GM19099 (cell line): ENCODE data around the gene LGALS9.

Source experiments
- POLR2A ChIP-seq: IDR thresholded peaks from 3 replicates; pipeline ENCODE4 v1.6.1; 2011; ENCODE audit warnings: low read depth; ENCODE audit not compliant: insufficient read length; ENCODE audit errors: extremely low read depth

Gene LGALS9

DNA sequence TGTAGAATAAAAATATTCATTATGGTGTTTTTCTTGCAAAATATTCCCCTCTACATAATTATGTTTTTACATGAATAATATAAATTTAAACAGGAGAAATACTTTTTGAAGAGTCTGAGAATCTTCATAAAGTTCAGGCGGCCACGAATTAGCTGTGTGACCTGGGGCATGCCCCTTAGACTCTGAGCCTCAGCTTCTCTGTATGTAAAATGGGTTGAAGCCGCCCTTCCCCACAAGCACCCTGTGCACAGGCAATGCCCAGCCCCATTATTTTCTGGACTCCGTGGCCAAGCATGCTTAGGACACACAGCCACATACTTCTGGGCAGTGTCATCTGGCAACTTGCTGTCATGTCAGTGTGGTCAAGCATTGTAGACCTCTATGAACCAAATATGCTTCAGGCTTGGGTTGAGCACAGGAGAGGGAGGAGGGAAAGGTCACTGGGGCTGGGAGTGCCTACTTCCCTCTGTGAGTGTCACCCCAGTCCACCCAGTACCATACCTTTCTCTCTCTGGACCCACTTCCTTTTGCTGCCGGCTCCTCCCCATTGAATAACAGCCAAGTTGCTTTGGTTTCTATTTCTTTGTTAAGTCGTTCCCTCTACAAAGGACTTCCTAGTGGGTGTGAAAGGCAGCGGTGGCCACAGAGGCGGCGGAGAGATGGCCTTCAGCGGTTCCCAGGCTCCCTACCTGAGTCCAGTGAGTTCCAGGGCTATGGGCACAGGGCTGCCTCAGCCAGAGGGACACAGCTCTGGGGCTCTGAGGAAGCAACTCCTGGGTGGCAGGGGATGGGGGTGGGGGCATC lies at the start of gene LGALS9:
Gene LGALS9, plus strand, starts transcription at position 582 of the 804 bp plus-strand sequence. Its CDS starts 78 bp downstream, at position 660.
- peak; percentile 57 for TF ChIP-seq POLR2A

DNA sequence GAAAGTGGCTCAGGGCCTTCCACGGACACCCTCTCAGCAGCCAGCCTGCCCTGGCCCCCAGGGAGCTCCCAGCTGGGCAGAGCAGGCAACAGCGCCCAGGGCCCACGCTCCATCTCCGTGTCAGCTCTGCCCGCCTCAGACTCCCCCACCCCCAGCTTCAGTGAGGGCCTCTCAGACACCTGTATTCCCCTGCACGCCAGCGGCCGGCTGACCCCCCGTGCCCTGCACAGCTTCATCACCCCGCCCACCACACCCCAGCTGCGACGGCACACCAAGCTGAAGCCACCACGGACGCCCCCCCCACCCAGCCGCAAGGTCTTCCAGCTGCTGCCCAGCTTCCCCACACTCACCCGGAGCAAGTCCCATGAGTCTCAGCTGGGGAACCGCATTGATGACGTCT lies 48.3 kb upstream of the LGALS9 start:
- no peak for TF ChIP-seq POLR2A

- no peak for TF ChIP-seq POLR2A
Observed at GRCh38 chr17:27585153-27585681, 45.8 kb upstream of the LGALS9 start.

- TF ChIP-seq POLR2A, result no peak
Observed at GRCh38 chr17:27585792-27586191, 45.2 kb upstream of the LGALS9 start.

DNA sequence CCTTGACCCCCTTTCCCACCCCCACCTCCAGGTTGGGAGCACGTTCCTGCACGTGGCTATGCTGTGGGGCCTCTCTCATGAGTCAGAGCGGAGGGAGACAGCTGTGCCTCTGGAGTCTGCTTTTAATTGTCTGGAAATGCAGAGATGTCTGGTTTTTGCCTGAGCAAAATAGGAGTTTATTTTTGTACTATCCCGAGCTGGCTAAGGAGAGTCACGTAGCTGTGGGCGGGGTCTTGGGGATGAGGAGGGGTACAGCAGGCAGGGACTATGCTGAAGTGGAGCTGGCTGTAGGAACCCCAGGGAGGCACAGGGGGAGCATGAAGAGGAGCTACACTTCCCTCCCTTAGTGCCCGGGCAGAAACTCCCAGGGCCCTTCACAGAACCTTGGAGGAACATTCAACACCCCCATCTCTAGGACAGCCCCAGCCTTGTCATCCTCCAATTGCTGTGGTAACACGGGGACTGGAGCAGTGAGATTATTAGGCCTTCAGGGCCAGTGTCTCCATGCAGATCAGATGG lies 44.7 kb upstream of the LGALS9 start:
- no peak for TF ChIP-seq POLR2A

DNA sequence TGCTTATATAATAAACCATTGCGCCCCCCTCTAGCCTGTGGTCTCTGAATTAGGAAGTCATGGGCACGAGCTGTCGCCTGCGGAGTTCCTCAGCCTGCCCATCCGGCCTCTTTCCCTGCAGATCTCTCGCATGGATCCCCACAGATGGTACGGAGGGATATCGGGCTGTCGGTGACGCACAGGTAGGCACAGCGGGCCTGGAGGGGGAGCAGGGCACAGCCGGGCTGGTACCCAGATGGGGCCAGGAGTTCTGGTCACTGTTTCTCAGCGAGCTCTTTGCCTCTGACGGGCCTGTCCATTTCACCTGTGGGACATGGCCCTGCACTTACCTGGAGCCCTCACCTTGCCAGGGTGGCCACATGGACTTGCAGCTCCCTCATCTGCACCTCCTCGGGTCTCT lies 42.6 kb upstream of the LGALS9 start:
- no peak for TF ChIP-seq POLR2A

DNA sequence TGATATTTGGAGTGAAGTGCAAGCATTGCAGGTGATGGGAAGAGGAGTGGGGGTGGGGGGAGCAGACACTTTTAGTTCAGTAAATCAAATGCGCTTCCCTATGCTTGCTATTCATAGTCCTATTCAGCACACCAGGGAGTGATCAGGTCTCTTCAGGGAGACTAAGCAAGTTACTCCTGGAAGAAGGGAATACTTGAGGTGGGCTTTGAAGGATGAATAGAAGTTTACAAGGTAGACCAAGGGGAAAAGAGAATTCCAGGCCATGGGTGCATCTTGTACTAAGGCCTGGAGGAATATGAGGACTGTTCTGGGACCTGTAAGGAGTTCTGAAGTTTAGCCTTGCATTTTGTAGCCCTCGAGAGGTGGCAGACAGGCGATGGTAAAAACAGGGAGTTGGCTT lies 40.1 kb upstream of the LGALS9 start:
- TF ChIP-seq POLR2A, result no peak

DNA sequence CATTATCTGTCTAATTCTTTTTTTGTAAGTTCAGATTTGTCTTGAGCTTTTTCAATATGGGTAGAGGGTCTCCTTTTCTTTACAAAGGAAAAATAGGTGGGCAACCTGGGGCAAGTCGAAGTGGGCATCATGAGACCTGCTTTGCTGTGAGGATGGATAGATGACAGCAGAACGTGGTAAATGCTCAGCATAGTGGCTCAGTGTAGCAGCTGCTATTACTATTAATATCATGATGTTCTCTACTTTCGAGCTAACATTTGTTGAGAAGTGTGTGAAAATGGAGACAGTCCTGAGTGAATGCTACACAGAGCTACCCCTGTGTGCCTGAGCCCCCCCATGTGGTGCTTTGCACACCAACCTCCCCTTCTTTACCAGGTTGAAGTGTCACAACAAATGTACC lies 39.0 kb upstream of the LGALS9 start:
- TF ChIP-seq POLR2A, result no peak

DNA sequence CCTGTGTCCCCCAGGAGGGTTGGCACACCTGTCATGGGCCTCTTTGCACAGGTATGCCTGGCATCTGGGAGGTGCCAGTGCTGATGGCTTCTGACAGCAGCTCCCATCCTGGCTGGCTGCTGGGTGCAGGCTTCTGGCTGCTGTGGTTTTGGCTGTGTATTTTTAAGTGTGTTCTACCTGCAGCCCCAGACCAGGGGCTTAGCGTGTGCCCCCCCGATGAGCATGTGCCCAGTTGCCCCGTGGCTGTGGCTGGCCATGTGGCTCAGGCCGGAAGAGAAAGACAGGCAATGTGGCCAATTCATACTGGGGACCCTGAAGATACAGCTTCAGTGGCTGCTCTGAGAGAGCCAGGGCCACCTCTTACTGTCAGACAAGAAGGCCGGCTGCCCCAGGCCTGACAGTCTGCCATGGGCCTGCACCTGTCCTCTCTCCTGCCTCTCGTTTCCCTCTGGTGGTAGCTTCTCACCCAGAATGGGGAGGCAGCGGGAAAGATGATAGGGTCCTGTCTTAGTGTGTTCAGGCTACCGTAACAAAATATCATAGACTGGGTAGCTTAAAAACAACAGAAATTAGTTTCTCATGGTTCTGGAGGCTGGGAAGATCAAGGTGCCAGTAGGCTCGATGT lies 37.6 kb upstream of the LGALS9 start:
- no peak for TF ChIP-seq POLR2A

- no peak for TF ChIP-seq POLR2A
Observed at GRCh38 chr17:27593857-27594255, 37.1 kb upstream of the LGALS9 start.

DNA sequence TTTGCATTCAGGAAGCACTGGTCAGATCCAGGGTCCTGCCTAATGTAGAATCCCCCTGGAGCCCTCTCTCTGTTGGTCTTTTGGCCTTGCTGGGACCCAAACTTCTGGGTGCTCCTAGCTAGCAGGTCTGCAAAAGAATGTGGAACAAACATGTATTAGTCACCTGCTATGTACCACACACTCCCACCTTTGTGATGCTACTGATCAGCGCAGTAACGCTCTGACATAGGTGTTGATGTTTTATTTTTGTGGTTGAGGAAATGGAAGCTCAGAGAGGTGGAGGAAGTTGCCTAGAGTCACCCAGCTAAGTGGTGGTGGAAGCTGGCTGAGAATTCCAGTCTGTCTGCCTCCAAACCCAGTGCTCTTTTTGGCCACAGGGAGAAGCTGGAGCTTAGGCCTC lies 35.8 kb upstream of the LGALS9 start:
- TF ChIP-seq POLR2A, result no peak

GRCh38 chr17:27596096-27596495 lies 34.9 kb upstream of the LGALS9 start:
- TF ChIP-seq POLR2A, result no peak

- no peak for TF ChIP-seq POLR2A
Observed at GRCh38 chr17:27596566-27597187, 34.3 kb upstream of the LGALS9 start.

- no peak for TF ChIP-seq POLR2A
Observed at GRCh38 chr17:27597188-27597580, 33.8 kb upstream of the LGALS9 start.

GRCh38 chr17:27597783-27598320 lies 33.1 kb upstream of the LGALS9 start:
- no peak for TF ChIP-seq POLR2A
